ENCODE measurements around the gene DHRSX. TPM values are rescaled to one million over a fixed set of nuclear protein-coding genes. Genes with fewer than 3 reads are reported as not detected.

The DHRSX gene
- total and polyA plus RNA-seq, 2 donors (not counting 1 experiment from before 2014, with no cell fraction given) = 18.8 to 39.0 TPM

DNA sequence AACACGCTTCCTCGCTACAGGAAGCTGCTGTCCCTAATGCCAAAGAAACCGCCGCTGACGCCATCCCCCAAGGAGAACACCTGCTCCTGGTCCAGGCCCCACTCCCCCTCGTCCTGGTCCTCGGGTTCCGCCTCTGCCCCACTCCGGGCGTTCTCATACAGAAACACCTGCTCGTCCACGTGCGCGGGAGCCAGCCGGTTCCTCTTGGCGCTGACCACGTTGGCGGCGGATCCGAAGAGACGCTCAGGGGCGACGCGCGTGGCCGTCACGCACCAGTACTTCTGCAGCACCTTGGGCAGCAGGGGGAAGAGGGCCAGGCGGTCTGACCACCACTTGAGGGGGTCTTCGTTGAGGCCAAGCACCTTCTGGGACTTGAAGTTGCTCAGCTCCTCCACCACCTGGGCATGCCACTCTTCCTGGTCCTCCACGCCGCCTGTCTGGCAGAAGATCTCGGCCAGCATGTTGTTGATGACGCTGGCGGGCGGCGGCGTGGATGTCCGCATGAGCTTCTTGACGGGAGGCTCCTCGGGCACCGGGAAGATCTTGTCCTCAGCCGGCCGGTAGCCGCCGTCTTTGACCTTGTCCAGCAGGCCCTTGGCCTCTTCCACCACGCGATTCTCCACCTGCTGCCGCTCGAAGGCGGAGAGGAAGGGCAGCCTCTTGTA is 12.0 kb downstream of the DHRSX start:
- H3K9me3 Mint-ChIP-seq (ENCODE audit: insufficient read depth) = no peaks in the 10 kb centered on the region
- DNase-seq (no peak), ATAC-seq (ENCODE audit: low read depth) (no peak)
- peaks cover 3 to 44% of the 10 kb centered on the region in 2 experiments for H3K36me3 ChIP-seq (replicated peaks in 1 of 2; ENCODE audit: control extremely low read depth in 1 of 2, control insufficient read depth in 1 of 2, extremely low read depth in 1 of 2, insufficient read depth in 2 of 2, low read length in 1 of 2)
- WGBS (ENCODE audit: insufficient coverage) = 98% methylated on average over 50 of the region's 50 CpGs
- H2AFZ ChIP-seq (ENCODE audit: insufficient read depth, low read depth, low read length, poor library complexity, severe bottlenecking) = no peak overlapping the region
- ChIA-PET POLR2A (no interaction called here), CTCF (no interaction called here)
- no peak overlapping the region for H3K27ac ChIP-seq (ENCODE audit: low read length in 2 of 2)
- peaks cover 5 to 13% of the 10 kb centered on the region in 2 donors for H3K4me1 ChIP-seq (ENCODE audit: control insufficient read depth in 2 of 2, insufficient read depth in 2 of 2, low read length in 2 of 2)
- H3K27me3 Mint-ChIP-seq = no peaks in the 10 kb centered on the region
- H3K9ac ChIP-seq (ENCODE audit: low read length) = no peak overlapping the region
- no peak overlapping the region for H3K4me3 Mint-ChIP-seq
- peaks cover 53% of the 10 kb centered on the region for H4K20me1 ChIP-seq (ENCODE audit: control insufficient read depth, insufficient read depth, low read length, poor library complexity, severe bottlenecking)
- H3K4me1 Mint-ChIP-seq = peaks cover 18% of the 10 kb centered on the region
- TF ChIP-seq, protein P1, sequence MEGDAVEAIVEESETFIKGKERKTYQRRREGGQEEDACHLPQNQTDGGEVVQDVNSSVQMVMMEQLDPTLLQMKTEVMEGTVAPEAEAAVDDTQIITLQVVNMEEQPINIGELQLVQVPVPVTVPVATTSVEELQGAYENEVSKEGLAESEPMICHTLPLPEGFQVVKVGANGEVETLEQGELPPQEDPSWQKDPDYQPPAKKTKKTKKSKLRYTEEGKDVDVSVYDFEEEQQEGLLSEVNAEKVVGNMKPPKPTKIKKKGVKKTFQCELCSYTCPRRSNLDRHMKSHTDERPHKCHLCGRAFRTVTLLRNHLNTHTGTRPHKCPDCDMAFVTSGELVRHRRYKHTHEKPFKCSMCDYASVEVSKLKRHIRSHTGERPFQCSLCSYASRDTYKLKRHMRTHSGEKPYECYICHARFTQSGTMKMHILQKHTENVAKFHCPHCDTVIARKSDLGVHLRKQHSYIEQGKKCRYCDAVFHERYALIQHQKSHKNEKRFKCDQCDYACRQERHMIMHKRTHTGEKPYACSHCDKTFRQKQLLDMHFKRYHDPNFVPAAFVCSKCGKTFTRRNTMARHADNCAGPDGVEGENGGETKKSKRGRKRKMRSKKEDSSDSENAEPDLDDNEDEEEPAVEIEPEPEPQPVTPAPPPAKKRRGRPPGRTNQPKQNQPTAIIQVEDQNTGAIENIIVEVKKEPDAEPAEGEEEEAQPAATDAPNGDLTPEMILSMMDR (IDR thresholded peaks at IDR 0.05) = no peak
- TF ChIP-seq EZH2 (IDR thresholded peaks at IDR 0.05; ENCODE audit: borderline replicate concordance, insufficient read depth, low read depth, low read length, poor library complexity, severe bottlenecking) = no peak
- H3K27me3 ChIP-seq (replicated peaks in 1 of 4; ENCODE audit: control extremely low read depth in 1 of 4, control insufficient read depth in 3 of 4, insufficient read depth in 4 of 4, low read length in 3 of 4) = no peaks in the 10 kb centered on the region
- H3K4me2 ChIP-seq (replicated peaks; ENCODE audit: low read depth, low read length, poor library complexity, severe bottlenecking) = no peak overlapping the region
- H3K9me3 ChIP-seq (ENCODE audit: control extremely low read depth in 1 of 3, control insufficient read depth in 2 of 3, insufficient read depth in 1 of 3, low read length in 2 of 3) = no peaks in the 10 kb centered on the region
- intact Hi-C loops (cut with micrococcal nuclease) = no loop called here
- H3K79me2 ChIP-seq (ENCODE audit: control insufficient read depth, insufficient read depth, low read length) = peaks cover 52% of the 10 kb centered on the region
- no peak overlapping the region for H3K4me3 ChIP-seq (ENCODE audit: control extremely low read depth in 1 of 5, extremely low read depth in 1 of 5, insufficient read depth in 1 of 5, low read depth in 2 of 5, low read length in 4 of 5)
- H3K27ac Mint-ChIP-seq = no peak overlapping the region

- intact Hi-C loops (cut with micrococcal nuclease) = no loop called here
- H3K4me3 ChIP-seq (ENCODE audit: control extremely low read depth in 1 of 5, extremely low read depth in 1 of 5, insufficient read depth in 1 of 5, low read depth in 2 of 5, low read length in 4 of 5) = no peak overlapping the region
- H3K79me2 ChIP-seq (ENCODE audit: control insufficient read depth, insufficient read depth, low read length) = peaks cover 44% of the 10 kb centered on the region
- H2AFZ ChIP-seq (ENCODE audit: insufficient read depth, low read depth, low read length, poor library complexity, severe bottlenecking) = no peak overlapping the region
- 98% methylated on average over 13 of the region's 16 CpGs for WGBS (ENCODE audit: insufficient coverage)
- DNase-seq (no peak), ATAC-seq (ENCODE audit: low read depth) (no peak)
- no peak overlapping the region for H3K9ac ChIP-seq (ENCODE audit: low read length)
- CTCF ChIA-PET = no interaction called here
- H3K27ac ChIP-seq (ENCODE audit: low read length in 2 of 2) = no peak overlapping the region
- H3K4me1 ChIP-seq (ENCODE audit: control insufficient read depth in 2 of 2, insufficient read depth in 2 of 2, low read length in 2 of 2) = peaks cover 5 to 13% of the 10 kb centered on the region in 2 donors
- Mint-ChIP-seq H3K27me3 (no peaks in the 10 kb centered on the region), H3K4me3 (no peak overlapping the region), H3K27ac (no peak overlapping the region), H3K9me3 (ENCODE audit: insufficient read depth) (no peaks in the 10 kb centered on the region), H3K4me1 (peaks cover 13% of the 10 kb centered on the region)
- TF ChIP-seq EZH2 (IDR thresholded peaks at IDR 0.05; ENCODE audit: borderline replicate concordance, insufficient read depth, low read depth, low read length, poor library complexity, severe bottlenecking) = no peak
- H3K27me3 ChIP-seq (replicated peaks in 1 of 4; ENCODE audit: control extremely low read depth in 1 of 4, control insufficient read depth in 3 of 4, insufficient read depth in 4 of 4, low read length in 3 of 4) = no peaks in the 10 kb centered on the region
- peaks cover 45% of the 10 kb centered on the region for H4K20me1 ChIP-seq (ENCODE audit: control insufficient read depth, insufficient read depth, low read length, poor library complexity, severe bottlenecking)
- H3K9me3 ChIP-seq (ENCODE audit: control extremely low read depth in 1 of 3, control insufficient read depth in 2 of 3, insufficient read depth in 1 of 3, low read length in 2 of 3) = no peaks in the 10 kb centered on the region
- POLR2A ChIA-PET = no interaction called here
- peaks cover 3 to 44% of the 10 kb centered on the region in 2 experiments for H3K36me3 ChIP-seq (replicated peaks in 1 of 2; ENCODE audit: control extremely low read depth in 1 of 2, control insufficient read depth in 1 of 2, extremely low read depth in 1 of 2, insufficient read depth in 2 of 2, low read length in 1 of 2)
- no peak overlapping the region for H3K4me2 ChIP-seq (replicated peaks; ENCODE audit: low read depth, low read length, poor library complexity, severe bottlenecking)
These were observed 13.4 kb downstream of the DHRSX start for GRCh38 chrX:2487366-2487765.
